8988T (cell line): ENCODE results near the gene THAP8.

ENCODE experiments used
- DNase-seq: peaks from one replicate; pipeline ENCODE4 v3.0.0; 2011

The THAP8 gene

GRCh38 chr19:35991731-35992450, 62.2 kb downstream of the THAP8 start:
- DNase-seq, result no peak

GRCh38 chr19:35990771-35991730, 63.0 kb downstream of the THAP8 start:
- DNase-seq, result no peak

- DNase-seq, result no peak
These were observed 63.9 kb downstream of the THAP8 start for GRCh38 chr19:35990156-35990555.

GRCh38 chr19:35988824-35989223, 65.3 kb downstream of the THAP8 start:
- no peak for DNase-seq

GRCh38 chr19:35987571-35987896, 66.6 kb downstream of the THAP8 start:
- DNase-seq, result no peak

GRCh38 chr19:35986664-35987570, 67.2 kb downstream of the THAP8 start:
- DNase-seq, result peak; percentile 82

GRCh38 chr19:35986111-35986510, 68.0 kb downstream of the THAP8 start:
- no peak for DNase-seq
